ENCODE measurements around the gene BMPR1B. TPM values are rescaled to one million over a fixed set of nuclear protein-coding genes. Genes with fewer than 3 reads are reported as not detected.

Gene BMPR1B
- polyA plus RNA-seq, 1 donor = 1.2 TPM

- no peak for DNase-seq
- Histone ChIP-seq H3K4me3 (ENCODE audit: low read length) (no peak overlapping the region), H3K4me1 (ENCODE audit: control insufficient read depth, insufficient read depth, low read length) (no peaks in the 10 kb centered on the region), H3K36me3 (ENCODE audit: control insufficient read depth, insufficient read depth, low read length) (no peaks in the 10 kb centered on the region), H3K27ac (ENCODE audit: low read length) (no peak overlapping the region), H3K9me3 (ENCODE audit: control insufficient read depth, low read depth, low read length) (no peaks in the 10 kb centered on the region), H3K27me3 (ENCODE audit: control insufficient read depth, insufficient read depth, low read length) (no peaks in the 10 kb centered on the region)
- 60% methylated on average over 2 of the region's 4 CpGs for WGBS (ENCODE audit: insufficient coverage, low lambda C conversion rate)
Measured at GRCh38 chr4:94968493-94968892, 210.7 kb downstream of the BMPR1B start.

GRCh38 chr4:94970650-94971049 is 212.9 kb downstream of the BMPR1B start:
- no peak overlapping the region for H3K4me3 ChIP-seq (ENCODE audit: low read length)
- no peaks in the 10 kb centered on the region for H3K36me3 ChIP-seq (ENCODE audit: control insufficient read depth, insufficient read depth, low read length)
- WGBS (ENCODE audit: insufficient coverage, low lambda C conversion rate) = 67% methylated on average over 1 of the region's 1 CpG
- no peaks in the 10 kb centered on the region for H3K4me1 ChIP-seq (ENCODE audit: control insufficient read depth, insufficient read depth, low read length)
- no peaks in the 10 kb centered on the region for H3K9me3 ChIP-seq (ENCODE audit: control insufficient read depth, low read depth, low read length)
- DNase-seq = no peak
- H3K27me3 ChIP-seq (ENCODE audit: control insufficient read depth, insufficient read depth, low read length) = no peaks in the 10 kb centered on the region
- H3K27ac ChIP-seq (ENCODE audit: low read length) = no peak overlapping the region

- no peak for DNase-seq
- Histone ChIP-seq H3K4me1 (ENCODE audit: control insufficient read depth, insufficient read depth, low read length) (no peaks in the 10 kb centered on the region), H3K36me3 (ENCODE audit: control insufficient read depth, insufficient read depth, low read length) (no peaks in the 10 kb centered on the region), H3K4me3 (ENCODE audit: low read length) (no peak overlapping the region), H3K9me3 (ENCODE audit: control insufficient read depth, low read depth, low read length) (no peaks in the 10 kb centered on the region), H3K27ac (ENCODE audit: low read length) (no peak overlapping the region), H3K27me3 (ENCODE audit: control insufficient read depth, insufficient read depth, low read length) (no peaks in the 10 kb centered on the region)
- WGBS (ENCODE audit: insufficient coverage, low lambda C conversion rate) = no CpG with 5 or more reads among the region's 3 CpGs
Measured at GRCh38 chr4:94974773-94975172, 217.0 kb downstream of the BMPR1B start.

- H3K27me3 ChIP-seq (ENCODE audit: control insufficient read depth, insufficient read depth, low read length) = no peaks in the 10 kb centered on the region
- no peak overlapping the region for H3K27ac ChIP-seq (ENCODE audit: low read length)
- H3K9me3 ChIP-seq (ENCODE audit: control insufficient read depth, low read depth, low read length) = no peaks in the 10 kb centered on the region
- no peak overlapping the region for H3K4me3 ChIP-seq (ENCODE audit: low read length)
- WGBS (ENCODE audit: insufficient coverage, low lambda C conversion rate) = 50% methylated on average over 1 of the region's 1 CpG
- no peak for DNase-seq
- no peaks in the 10 kb centered on the region for H3K36me3 ChIP-seq (ENCODE audit: control insufficient read depth, insufficient read depth, low read length)
- H3K4me1 ChIP-seq (ENCODE audit: control insufficient read depth, insufficient read depth, low read length) = no peaks in the 10 kb centered on the region
Measured at GRCh38 chr4:94976371-94977011, 218.7 kb downstream of the BMPR1B start.

- DNase-seq = no peak
- no peaks in the 10 kb centered on the region for H3K36me3 ChIP-seq (ENCODE audit: control insufficient read depth, insufficient read depth, low read length)
- WGBS (ENCODE audit: insufficient coverage, low lambda C conversion rate) = no CpG with 5 or more reads among the region's 3 CpGs
- no peak overlapping the region for H3K4me3 ChIP-seq (ENCODE audit: low read length)
- no peaks in the 10 kb centered on the region for H3K4me1 ChIP-seq (ENCODE audit: control insufficient read depth, insufficient read depth, low read length)
- no peaks in the 10 kb centered on the region for H3K27me3 ChIP-seq (ENCODE audit: control insufficient read depth, insufficient read depth, low read length)
- no peak overlapping the region for H3K27ac ChIP-seq (ENCODE audit: low read length)
- no peaks in the 10 kb centered on the region for H3K9me3 ChIP-seq (ENCODE audit: control insufficient read depth, low read depth, low read length)
Measured at GRCh38 chr4:94978904-94979303, 221.1 kb downstream of the BMPR1B start.

- no peaks in the 10 kb centered on the region for H3K27me3 ChIP-seq (ENCODE audit: control insufficient read depth, insufficient read depth, low read length)
- no peaks in the 10 kb centered on the region for H3K36me3 ChIP-seq (ENCODE audit: control insufficient read depth, insufficient read depth, low read length)
- DNase-seq = no peak
- H3K27ac ChIP-seq (ENCODE audit: low read length) = no peak overlapping the region
- WGBS (ENCODE audit: insufficient coverage, low lambda C conversion rate) = 80% methylated on average over 2 of the region's 5 CpGs
- H3K4me3 ChIP-seq (ENCODE audit: low read length) = no peak overlapping the region
- H3K9me3 ChIP-seq (ENCODE audit: control insufficient read depth, low read depth, low read length) = no peaks in the 10 kb centered on the region
- no peaks in the 10 kb centered on the region for H3K4me1 ChIP-seq (ENCODE audit: control insufficient read depth, insufficient read depth, low read length)
Measured at GRCh38 chr4:94979621-94980020, 221.9 kb downstream of the BMPR1B start.

GRCh38 chr4:94995684-94996394 is 238.1 kb downstream of the BMPR1B start:
- Histone ChIP-seq H3K27ac (ENCODE audit: low read length) (no peak overlapping the region), H3K4me3 (ENCODE audit: low read length) (no peak overlapping the region), H3K4me1 (ENCODE audit: control insufficient read depth, insufficient read depth, low read length) (no peaks in the 10 kb centered on the region), H3K27me3 (ENCODE audit: control insufficient read depth, insufficient read depth, low read length) (no peaks in the 10 kb centered on the region), H3K36me3 (ENCODE audit: control insufficient read depth, insufficient read depth, low read length) (no peaks in the 10 kb centered on the region), H3K9me3 (ENCODE audit: control insufficient read depth, low read depth, low read length) (no peaks in the 10 kb centered on the region)
- 63% methylated on average over 2 of the region's 10 CpGs for WGBS (ENCODE audit: insufficient coverage, low lambda C conversion rate)
- peak in 1 of 2 donors; percentile 6 for DNase-seq

GRCh38 chr4:95000076-95000648 is 242.4 kb downstream of the BMPR1B start:
- no peaks in the 10 kb centered on the region for H3K36me3 ChIP-seq (ENCODE audit: control insufficient read depth, insufficient read depth, low read length)
- DNase-seq = no peak
- no peaks in the 10 kb centered on the region for H3K4me1 ChIP-seq (ENCODE audit: control insufficient read depth, insufficient read depth, low read length)
- H3K27me3 ChIP-seq (ENCODE audit: control insufficient read depth, insufficient read depth, low read length) = no peaks in the 10 kb centered on the region
- H3K27ac ChIP-seq (ENCODE audit: low read length) = no peak overlapping the region
- 100% methylated on average over 4 of the region's 4 CpGs for WGBS (ENCODE audit: insufficient coverage, low lambda C conversion rate)
- no peaks in the 10 kb centered on the region for H3K9me3 ChIP-seq (ENCODE audit: control insufficient read depth, low read depth, low read length)
- H3K4me3 ChIP-seq (ENCODE audit: low read length) = no peak overlapping the region

- no peaks in the 10 kb centered on the region for H3K4me1 ChIP-seq (ENCODE audit: control insufficient read depth, insufficient read depth, low read length)
- DNase-seq = no peak
Measured at GRCh38 chr4:95004912-95005311, 247.2 kb downstream of the BMPR1B start.

GRCh38 chr4:95007998-95008397 is 250.2 kb downstream of the BMPR1B start:
- no peak overlapping the region for H3K4me3 ChIP-seq (ENCODE audit: low read length)
- H3K4me1 ChIP-seq (ENCODE audit: control insufficient read depth, insufficient read depth, low read length) = no peaks in the 10 kb centered on the region
- H3K27me3 ChIP-seq (ENCODE audit: control insufficient read depth, insufficient read depth, low read length) = no peaks in the 10 kb centered on the region
- DNase-seq = no peak
- no peaks in the 10 kb centered on the region for H3K36me3 ChIP-seq (ENCODE audit: control insufficient read depth, insufficient read depth, low read length)
- no peaks in the 10 kb centered on the region for H3K9me3 ChIP-seq (ENCODE audit: control insufficient read depth, low read depth, low read length)
- no peak overlapping the region for H3K27ac ChIP-seq (ENCODE audit: low read length)
- WGBS (ENCODE audit: insufficient coverage, low lambda C conversion rate) = 100% methylated on average over 1 of the region's 3 CpGs

More at GRCh38 chr4:95004912-95005311, 247.2 kb downstream of the BMPR1B start:
- Histone ChIP-seq H3K4me3 (ENCODE audit: low read length) (no peak overlapping the region), H3K36me3 (ENCODE audit: control insufficient read depth, insufficient read depth, low read length) (no peaks in the 10 kb centered on the region), H3K27me3 (ENCODE audit: control insufficient read depth, insufficient read depth, low read length) (no peaks in the 10 kb centered on the region), H3K9me3 (ENCODE audit: control insufficient read depth, low read depth, low read length) (no peaks in the 10 kb centered on the region), H3K27ac (ENCODE audit: low read length) (no peak overlapping the region)
